ENCODE measurements around the gene STRBP.

STRBP gene

DNA sequence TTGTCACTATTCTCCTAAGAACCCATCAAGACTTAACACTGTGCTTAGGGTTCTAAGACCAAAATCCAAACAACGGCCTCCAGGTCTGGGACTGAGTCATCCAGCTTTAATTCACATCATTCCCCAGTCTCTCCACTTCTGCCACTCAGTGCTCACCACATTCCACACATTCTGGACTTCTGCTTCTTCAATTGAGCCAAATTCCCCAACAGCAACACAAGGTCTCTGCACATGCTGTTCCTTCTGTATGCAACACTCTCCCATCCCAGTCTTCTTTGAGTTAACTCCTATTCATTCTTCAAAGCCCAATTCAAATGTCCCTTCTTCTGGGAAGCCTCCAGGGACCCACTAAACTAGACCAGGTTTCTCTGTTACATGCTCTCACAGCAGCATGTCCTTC is 137.1 kb downstream of the STRBP start:
- DNase-seq (ENCODE audit: low read depth in 2 of 2): no peak

DNA sequence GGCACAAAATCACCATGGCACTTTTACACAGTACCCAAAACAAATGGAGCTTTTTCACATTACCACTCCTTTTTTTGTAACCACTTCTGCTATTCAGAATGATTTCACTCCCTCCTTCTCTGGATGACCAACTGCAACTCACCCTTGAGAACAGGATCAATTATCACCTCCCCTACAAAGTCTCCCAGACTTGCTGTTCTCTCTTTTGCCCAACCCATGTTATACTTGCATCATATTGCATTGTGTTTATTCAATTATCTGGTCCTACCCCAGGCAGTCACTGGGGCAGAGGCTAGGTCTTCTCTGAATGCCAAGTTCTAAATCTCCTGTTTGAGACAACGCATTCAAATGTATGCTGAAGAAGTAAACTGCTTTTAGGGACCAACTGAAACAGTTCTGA is 139.0 kb downstream of the STRBP start:
- DNase-seq (ENCODE audit: low read depth in 2 of 2): no peak

DNA sequence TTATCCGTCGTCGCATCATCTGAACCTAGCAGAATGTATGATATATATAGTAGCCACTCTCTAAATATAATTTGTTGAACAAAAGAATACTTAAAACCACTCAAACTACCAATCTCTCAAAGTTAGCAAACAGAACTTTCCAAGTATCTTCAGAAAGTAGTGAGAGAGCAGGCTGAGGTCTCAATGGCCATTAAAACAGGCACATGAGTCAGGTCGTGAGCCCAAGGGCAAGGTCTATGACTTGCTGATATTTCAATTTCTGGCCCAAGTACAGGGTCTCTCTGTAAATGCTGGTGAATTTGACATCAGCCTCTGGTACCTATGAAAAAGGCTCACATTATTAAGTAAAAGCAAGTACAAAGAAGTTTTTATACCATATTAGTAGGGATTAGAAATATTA is 139.8 kb downstream of the STRBP start:
- no peak for DNase-seq (ENCODE audit: low read depth in 2 of 2)

DNA sequence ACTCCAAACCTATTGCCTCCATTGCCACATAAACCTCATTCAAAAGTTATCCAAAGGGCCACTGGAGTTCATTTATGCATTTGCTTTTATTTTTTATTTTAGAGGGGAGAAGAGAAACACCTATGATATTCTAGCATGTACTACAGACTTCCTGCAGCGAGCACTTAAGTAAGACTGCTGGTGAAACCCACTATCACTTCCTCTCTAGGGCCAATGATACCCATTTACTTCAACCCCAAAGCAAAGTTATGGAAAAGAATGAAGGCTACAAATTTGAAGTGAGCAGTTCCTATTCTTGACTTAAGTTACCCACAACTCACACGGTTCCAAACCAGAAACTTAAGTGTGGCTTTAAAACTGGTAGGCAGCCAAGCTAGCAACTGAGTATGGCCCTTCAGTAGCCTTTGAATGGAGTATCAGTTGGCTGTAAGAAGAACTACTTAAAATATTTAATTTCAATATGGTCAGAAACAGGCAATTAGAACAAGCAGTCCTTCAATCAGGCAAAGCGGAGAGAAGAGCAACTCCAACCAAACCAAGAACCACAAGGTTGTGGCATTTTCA is 140.8 kb downstream of the STRBP start:
- no peak for DNase-seq (ENCODE audit: low read depth in 2 of 2)

DNA sequence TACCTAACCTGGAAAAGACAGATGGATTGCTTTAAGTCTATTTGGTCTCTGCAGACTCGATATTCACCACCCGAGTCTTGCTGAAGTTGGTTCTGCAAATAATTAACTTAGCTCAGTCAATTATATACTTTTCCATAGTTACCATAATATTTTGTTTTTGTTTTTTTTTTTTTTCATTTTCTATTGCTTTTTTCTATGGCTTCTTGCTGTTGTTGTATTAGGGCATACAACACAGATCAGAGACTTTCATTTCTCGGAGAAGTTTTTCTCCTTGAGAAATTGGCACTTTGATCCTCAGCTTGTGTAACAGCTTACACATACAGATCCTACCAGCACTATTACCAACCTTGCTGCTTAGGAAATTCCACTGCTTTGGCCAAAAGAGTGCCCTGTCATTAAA is 146.9 kb downstream of the STRBP start:
- DNase-seq (ENCODE audit: low read depth in 2 of 2): no peak

DNA sequence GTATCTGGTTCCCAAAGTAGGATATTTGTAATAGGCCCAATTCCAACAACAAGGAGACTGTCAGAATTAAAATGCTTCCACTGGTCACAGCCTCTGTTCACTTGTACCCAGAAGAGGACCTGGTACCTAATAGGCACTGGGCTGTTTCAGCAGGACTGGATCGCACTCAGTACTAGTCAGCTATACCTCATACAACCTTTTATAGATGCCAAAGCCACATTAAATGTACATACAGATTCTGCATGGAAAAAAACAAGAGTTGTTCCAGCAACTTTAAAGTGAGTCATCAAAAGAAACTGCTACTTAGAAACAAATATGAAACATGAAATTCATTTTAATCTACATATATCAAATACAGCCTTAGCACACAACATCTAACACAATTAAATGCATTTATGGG is 147.4 kb downstream of the STRBP start:
- DNase-seq (ENCODE audit: low read depth in 2 of 2): no peak

DNA sequence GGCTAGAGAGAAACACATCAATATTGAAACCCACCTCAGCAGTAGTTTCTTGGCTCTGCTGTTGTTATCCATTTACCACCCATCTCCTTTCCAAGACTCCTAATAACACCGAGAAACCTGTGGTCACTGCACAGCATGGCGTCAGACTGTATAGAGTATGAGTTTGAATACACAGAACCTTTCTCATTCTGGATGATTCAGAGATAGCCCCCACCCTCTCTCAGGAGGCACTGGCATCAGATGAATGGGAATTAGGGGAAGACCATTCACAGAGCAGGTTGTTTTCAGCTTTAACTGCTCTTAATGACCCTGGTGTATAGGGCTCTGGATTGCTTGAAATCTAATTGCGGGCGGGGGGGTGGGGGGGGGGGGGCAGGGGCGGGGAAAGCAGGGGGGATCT is 148.3 kb downstream of the STRBP start:
- DNase-seq (ENCODE audit: low read depth in 2 of 2): no peak

DNA sequence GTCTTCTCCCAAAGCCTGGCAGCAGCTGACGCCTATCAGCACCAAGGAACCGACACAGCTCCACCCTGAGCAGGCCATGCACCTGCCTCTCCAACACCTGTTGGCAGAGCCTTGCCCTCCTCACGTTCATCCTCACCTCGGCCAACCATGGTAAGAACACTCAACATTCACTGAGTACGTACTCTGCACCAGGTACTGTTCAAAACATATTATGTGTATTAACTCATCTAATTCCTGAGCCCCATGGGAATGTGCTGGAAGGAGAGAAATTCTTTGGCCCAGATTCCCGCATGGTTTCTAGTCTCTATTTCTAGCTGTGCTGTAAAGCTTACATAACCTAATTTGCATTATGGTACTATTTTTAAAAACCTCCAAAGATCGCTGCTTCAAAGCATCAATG is 148.8 kb downstream of the STRBP start:
- DNase-seq (ENCODE audit: low read depth in 2 of 2): no peak

DNA sequence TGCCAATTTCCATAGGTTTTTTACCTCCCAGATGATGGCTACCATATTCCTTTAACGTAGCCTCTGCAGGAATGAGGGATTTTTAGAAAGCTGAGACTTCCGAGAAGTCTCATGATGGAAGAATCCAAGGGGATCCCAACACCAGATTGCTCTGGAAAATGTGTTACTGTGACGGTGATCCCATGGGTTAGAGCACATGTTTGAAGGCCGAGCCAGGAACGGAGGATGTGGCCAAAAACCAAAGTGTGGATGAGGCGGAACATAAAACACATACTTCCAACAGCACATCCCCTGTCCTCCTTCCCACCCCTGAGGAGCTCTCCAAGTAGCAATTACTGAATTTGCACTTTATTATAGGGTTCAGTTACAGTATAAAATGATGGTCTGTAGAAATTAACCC is 152.3 kb downstream of the STRBP start:
- no peak for DNase-seq (ENCODE audit: low read depth in 2 of 2)

DNA sequence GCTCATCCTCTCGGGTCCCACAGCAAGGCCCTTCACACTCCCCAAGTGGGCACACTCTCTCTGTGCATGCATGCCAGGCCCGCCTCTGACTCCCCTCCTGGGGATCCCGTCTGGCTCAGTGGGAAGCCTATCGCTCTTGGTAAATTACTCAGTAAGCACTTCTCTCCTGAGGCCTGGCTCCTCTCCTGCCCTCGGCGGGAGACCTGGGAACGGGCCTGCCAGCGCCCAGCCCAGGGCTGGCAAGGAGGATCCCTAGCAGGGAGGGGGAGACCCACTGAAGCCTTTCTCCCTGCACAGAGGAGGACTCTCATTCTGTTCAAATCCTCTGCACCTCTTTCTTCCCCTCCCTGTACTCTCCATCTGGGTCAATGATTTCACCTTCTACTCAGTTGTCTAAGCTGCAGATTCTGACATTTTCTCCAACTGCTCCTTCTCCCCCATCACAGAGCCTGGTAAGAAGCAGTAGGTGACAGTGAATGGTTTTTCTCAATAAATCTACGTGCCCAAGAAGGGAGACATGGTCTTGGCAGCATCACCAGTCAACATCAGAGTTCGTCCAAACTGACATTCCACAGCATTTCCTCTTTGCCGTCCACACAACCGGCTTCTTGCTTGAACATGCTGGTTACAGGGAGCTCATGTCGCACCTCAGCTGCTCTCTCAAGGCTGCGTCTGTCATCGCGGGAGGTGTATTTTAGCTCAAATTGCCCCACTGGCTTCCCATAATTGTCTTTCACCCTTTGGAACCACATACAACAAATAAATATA is 153.1 kb downstream of the STRBP start:
- no peak for DNase-seq (ENCODE audit: low read depth in 2 of 2)

DNA sequence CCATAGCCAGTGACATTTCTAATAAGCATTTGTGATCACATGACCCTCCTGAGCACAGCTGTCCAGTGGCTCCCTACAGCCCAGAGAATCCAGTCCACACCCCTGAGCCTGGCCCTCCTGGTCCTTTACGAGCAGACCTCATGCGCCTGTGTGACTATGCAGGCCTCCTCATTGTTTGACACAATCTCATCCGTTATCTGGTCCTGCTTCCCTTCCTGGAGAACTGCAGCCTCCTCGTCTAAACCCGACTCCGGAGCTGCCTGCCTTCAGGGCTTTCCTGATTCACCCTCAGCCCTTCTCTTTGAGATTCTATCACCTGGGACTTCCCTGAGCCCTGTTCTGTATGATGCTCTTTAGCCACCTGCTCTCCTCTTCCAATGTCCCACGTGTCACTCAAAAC is 155.2 kb downstream of the STRBP start:
- DNase-seq (ENCODE audit: low read depth in 2 of 2): no peak

DNA sequence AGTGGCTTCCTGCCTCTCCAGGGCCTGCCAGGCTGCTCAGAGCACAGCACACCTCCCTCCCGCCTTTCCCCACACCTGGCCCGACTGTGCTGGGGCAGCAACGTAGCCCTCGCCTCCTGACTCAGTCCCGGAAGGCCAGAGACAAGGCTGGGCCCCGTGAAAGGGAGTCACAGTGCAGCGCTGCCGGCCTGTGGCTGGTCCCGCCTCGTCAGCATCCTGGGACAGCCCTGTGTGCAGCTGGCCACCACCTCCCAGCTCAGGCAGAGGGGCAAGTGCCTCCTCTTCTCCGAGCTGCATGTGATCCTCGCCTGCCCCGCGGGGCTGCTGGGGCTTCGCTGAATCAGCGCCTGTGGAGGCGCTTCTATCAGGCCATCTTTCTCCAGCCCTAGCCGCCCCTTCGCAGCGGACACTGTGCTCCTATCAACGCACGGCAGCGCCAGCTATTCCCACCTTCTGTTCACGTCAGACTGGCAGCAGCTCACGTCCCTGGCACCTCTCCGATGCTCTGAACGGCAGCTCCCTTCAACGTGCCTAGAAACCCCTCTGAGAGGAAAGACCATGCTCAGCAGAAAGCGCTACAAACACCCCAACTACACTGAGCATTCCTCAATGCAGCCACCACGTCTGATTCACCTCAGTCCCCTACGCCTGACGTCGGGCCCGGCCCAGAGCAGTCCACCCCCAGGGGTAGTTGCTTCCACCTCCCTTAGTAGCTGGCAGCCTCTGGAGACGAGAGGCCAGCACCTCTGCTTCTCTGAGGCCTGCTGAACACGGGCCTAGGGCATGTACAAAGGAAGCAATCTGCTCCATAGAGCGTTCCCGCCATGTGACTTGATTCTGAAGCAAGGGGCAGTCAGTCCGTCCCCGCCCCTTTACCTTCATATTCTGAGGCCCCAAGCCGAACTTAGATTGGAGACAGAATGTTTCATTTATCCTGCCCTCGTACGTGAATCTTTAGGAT is 156.1 kb downstream of the STRBP start:
- DNase-seq (ENCODE audit: low read depth in 2 of 2): peak in 1 of 2 donors; percentile 3

DNA sequence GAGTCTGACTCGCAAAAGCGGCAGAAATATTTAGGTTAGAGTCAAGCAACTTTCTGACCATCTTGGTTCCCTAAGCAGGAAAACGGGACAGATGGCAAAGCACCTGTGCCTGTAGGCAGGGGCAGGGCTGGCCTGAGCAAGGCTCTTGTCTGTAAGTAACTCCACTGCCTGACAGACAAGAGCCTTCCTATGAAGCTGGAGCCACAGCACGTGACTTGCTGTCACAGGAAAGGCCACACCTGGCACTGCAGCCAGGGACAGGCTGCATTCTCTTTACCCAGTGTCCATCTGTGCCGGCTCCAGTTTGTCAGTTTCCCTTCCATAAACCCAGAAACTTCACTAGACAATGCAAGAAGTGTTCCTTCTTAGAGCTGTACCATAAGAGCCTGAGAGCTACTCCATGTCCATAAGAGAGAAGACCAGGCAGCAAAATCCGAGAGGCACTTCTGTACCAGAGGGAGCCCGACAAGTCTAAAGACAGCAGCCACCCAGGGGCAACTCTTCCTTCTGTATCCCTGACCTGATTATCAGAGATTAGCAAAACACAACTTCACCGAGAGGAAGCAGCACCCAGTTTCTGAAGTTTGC is 156.9 kb downstream of the STRBP start:
- DNase-seq (ENCODE audit: low read depth in 2 of 2): no peak

DNA sequence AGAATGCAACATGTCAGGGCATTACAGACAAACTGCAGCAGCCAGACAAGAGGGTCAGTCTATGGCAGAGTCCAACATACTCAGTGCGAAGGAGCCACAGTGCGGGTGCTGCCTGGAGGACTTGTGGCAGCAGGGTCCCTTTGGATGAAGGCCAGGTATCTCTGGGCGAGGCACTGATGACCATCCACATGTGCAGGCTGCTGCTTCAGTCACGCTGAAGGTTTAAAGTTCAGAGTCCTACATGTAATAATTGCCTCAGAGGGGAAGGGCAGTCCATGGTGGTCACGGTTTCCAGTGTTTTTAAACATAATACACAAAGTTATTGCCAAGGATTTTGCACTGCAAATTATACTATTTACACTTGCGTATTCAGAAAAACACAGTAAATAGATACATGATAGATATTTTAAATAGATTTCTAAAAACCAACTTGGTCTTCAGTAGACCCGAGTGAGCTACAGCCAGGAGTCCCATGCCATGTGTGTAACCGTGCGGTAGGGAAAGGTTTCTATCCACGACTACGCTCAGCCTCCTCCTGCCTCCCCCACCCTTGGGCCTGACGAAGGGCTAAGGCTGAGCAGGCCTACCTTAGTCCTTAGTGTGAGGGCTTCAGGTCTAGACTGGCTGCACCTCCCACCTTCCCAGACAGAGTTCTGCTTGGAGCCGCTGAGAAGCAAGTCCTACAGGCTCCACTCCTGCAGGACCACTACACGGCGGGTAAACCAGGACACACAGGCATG is 158.7 kb downstream of the STRBP start:
- no peak for DNase-seq (ENCODE audit: low read depth in 2 of 2)

DNA sequence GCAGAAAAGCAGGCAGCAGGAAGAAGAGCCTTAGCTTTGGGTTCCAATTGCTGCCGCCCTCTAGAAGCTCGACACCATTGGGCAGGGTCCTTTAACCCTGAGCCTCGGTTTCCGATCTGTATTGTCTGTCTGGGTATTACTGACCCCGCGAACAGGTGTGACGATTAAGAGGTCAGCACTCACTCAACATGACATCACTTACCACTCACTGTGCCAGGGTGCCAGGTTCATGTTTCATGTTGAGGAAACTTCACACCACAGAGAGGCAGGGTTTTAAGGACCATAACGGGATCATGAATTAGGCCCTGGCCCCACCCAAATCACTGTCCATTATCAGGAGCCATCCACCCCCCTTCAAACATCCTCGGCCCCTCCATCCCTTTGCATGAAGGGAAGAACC is 159.4 kb downstream of the STRBP start:
- no peak for DNase-seq (ENCODE audit: low read depth in 2 of 2)

DNA sequence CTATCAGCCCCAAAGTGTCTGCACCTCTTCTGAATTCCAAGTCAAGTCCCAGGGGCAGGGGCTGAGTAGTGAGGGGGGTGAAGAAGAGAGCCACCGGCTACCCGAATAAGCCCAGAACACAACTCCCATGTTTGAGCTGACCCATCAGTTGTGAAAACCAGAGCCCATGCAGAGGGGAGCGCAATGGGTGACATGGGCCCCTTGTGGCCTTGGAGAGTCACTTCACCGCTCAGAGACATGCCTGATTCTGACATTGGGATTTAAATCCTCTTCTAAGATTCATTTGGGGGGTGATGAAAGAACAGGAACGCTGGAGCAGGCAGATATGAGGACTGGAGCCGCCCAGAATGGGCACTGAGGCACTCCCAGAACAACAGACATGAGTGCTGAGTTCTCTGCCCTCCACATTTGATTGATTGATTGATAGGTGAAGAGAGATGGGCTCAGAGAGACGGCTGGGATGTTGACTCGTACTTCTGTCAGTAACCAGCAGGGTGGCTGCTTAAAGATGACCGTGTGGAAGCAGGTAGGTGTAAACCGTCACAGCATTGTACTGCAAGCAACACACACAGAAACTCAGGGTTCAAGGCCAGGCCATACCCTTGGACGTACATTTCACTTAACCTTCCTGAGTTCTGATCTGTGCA is 160.6 kb downstream of the STRBP start:
- no peak for DNase-seq (ENCODE audit: low read depth in 2 of 2)

DNA sequence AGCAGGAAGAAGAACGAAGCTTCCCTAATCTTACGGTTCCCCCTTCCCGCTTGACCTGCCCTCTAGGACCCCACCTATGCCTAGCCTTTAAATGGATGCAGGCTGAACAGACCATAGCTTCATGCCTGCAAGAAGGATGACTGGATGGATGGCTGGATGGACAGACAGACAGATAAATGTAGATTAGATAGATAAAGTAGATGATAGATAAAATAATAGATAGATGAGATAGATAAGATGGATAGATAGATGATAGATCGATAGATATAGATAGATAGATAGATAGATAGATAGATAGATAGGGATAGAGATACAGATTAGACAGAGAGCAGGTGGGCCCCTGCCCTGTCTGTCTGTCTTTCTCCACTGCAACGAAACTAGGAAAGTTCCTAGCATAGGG is 162.9 kb downstream of the STRBP start:
- no peak for DNase-seq (ENCODE audit: low read depth in 2 of 2)

DNA sequence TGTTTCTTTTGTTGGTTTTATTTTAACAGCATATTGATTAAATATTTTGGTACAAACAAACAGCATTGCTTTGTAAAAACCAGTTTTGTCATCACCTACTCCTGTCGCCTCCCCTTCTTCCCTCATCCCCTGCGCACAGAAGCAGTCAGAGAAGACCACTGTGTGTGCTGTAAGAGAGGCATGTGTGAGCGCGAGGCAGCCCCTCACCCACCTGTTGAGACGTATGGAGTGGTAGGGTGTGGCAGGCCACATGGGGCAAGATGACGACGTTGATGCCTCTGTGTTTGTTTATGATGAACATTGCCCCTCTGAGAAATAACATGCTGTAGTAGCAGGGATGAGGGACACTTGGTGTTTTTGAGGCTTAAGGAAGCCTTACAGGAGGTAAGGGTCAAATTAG is 163.6 kb downstream of the STRBP start:
- no peak for DNase-seq (ENCODE audit: low read depth in 2 of 2)

DNA sequence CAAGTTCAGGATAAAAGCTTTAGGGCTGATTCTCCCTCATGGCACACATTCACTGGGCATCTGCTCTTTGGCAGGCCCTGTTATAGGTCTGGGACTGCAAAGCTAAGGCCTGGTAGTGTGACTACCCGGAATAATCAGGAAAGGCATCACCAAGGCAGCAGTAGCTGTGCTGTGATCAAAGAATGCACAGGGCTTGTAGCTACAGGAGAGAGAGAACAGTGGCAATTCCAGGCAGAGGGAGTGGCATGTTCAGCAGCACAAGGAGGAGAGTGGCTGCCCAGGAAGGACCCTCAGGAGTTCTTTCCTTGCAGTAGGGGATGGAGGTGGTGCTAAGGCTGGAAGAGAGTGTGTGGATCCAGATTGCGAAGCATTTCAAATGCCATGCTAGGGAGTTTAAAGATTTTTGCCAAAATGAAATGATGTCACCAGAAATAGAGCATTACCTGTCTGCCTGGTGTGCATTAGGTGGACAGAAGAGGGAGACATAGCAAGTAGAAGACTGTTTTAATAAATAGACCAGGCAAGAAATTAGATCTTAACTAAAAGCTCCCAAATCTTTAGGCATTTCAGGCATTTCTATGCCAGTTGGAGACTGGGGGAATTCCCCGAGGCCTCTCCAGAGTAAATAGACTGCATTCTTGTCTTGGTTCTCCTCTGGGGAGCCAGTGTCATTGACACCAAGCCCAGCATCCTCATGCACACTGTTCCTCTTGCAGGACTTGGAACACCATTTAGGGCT is 165.8 kb downstream of the STRBP start:
- DNase-seq (ENCODE audit: low read depth in 2 of 2): no peak

DNA sequence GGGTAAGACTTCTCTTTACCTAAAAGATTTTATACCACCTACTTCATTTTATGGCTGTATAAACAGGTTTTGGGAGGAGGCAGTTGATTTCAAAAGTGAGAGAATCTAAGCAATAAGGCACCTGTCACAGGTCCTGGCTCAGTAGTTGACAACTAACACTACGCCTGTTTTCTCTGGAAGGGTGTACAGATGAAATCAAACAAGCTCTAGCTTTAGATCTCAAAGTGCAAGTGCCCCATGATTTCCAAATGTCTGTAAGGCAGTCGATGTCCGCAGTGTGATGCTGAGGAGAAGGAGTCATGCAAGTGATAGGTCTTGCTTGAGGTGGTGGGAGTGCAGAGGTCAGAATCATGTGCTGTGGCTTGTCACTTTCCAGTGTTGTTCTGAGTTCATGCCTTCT is 168.8 kb downstream of the STRBP start:
- DNase-seq (ENCODE audit: low read depth in 2 of 2): no peak
